ENCODE results near the gene ACCSL.

Gene ACCSL

DNA sequence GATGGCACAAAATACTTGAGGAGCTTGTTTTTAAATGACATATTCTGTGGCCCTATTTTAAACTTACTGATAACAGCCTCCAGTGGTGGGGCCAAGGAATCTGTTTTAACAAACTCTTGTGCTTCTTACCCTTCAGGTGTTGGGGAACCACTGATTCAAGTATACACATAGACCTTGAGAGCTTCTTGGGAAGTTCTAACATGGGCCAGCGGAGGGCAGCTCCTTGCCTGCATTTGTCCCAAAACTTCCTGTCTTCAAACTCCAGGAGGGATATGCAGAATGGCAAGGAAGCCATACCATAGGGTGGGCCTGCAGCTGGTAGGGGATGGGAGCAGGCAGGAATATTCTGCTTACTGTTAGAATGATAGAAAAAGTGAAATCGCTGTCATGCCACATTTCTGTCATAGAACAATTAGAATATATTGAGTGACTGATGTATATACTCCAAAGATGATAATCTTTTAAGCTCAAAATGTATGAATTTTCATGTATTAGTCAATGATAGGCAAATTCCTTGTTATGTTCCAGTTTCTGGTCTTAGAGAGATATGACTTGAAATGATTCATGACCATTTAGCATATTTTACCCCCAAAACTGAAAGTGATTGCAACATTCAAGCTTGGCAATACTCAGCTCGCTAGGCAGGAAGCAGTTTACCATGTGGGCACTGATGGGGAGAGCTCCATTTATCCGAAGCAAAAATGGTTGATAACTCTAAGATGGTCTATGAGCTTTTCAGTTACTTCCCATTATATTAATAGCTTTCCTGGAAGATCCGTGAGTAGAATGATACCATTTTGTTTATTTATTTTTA lies 56.9 kb downstream of the ACCSL start:
- no peak for DNase-seq

DNA sequence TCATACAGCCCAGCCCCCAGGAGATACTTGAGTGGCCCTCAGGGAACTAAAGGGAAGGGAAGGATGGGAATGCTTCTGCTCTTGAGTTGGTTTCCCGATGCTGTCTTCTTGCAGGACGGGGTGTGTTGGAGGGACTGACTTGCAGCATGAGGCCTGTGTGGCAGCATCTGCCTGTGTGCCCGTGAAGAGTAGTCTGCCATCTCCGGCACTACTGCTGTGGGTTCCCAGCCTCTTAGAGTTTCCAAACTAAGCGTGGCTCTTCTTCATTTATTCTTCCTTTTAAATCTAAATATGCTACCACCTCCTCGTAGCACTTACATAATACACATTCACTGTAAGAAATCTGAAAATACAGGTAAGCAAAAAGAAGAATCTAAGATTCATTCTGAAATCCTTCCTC lies 60.5 kb downstream of the ACCSL start:
- DNase-seq: no peak
